ENCODE measurements around the gene OPCML. TPM values are rescaled to one million over a fixed set of nuclear protein-coding genes. Genes with fewer than 3 reads are reported as not detected.

The OPCML gene
- polyA plus RNA-seq, 3 donors = not detected

- TF ChIP-seq CTCF (IDR thresholded peaks at IDR 0.05) = no peak
- Histone ChIP-seq H3K9me3 (replicated peaks in 1 of 2; ENCODE audit: control insufficient read depth in 1 of 2, insufficient read depth in 1 of 2, low read length in 2 of 2) (no peaks in the 10 kb centered on the region), H3K27ac (ENCODE audit: low read depth in 1 of 2, low read length in 2 of 2) (no peak overlapping the region), H3K4me2 (replicated peaks; ENCODE audit: extremely low read depth, low read length, poor library complexity, severe bottlenecking) (no peak overlapping the region), H3K4me1 (ENCODE audit: control insufficient read depth in 1 of 2, insufficient read depth in 2 of 2, low read length in 2 of 2) (no peaks in the 10 kb centered on the region), H3K36me3 (replicated peaks in 1 of 2; ENCODE audit: control insufficient read depth in 1 of 2, insufficient read depth in 2 of 2, low read length in 2 of 2) (no peaks in the 10 kb centered on the region), H4K20me1 (ENCODE audit: insufficient read depth, low read length) (no peaks in the 10 kb centered on the region), H3K9ac (ENCODE audit: insufficient read depth, low read length, poor library complexity, severe bottlenecking) (no peak overlapping the region), H2AFZ (ENCODE audit: insufficient read depth, low read depth, low read length, poor library complexity, severe bottlenecking) (no peak overlapping the region), H3K4me3 (replicated peaks in 1 of 3; ENCODE audit: low read depth in 2 of 3, low read length in 3 of 3) (no peak overlapping the region), H3K27me3 (ENCODE audit: control insufficient read depth in 2 of 2, insufficient read depth in 2 of 2, low read length in 2 of 2) (no peaks in the 10 kb centered on the region), H3K79me2 (ENCODE audit: insufficient read depth, low read length) (no peaks in the 10 kb centered on the region)
- Mint-ChIP-seq H3K9me3 (peaks cover 0 to 3% (median 0%) of the 10 kb centered on the region in 7 donors), H3K27me3 (ENCODE audit: low read depth in 3 of 3) (peaks cover 0 to 2% (median 0%) of the 10 kb centered on the region in 3 donors), H3K27ac (peak overlapping the region in 1 of 7 donors; percentile 34), H3K4me1 (no peaks in the 10 kb centered on the region), H3K36me3 (no peaks in the 10 kb centered on the region), H3K4me3 (no peak overlapping the region)
- 100% methylated on average over 2 of the region's 2 CpGs for WGBS (ENCODE audit: insufficient coverage)
- DNase-seq = no peak
- intact Hi-C loops (cut with micrococcal nuclease) = no loop called here
Observed at GRCh38 chr11:133388260-133388659, 144.0 kb downstream of the OPCML start.

GRCh38 chr11:133386852-133387251, 145.4 kb downstream of the OPCML start:
- Mint-ChIP-seq H3K27me3 (ENCODE audit: low read depth in 3 of 3) (peaks cover 0 to 3% (median 0%) of the 10 kb centered on the region in 3 donors), H3K4me1 (no peaks in the 10 kb centered on the region), H3K36me3 (no peaks in the 10 kb centered on the region), H3K27ac (no peak overlapping the region), H3K4me3 (no peak overlapping the region), H3K9me3 (peaks cover 0 to 3% (median 0%) of the 10 kb centered on the region in 7 donors)
- H3K9ac ChIP-seq (ENCODE audit: insufficient read depth, low read length, poor library complexity, severe bottlenecking) = no peak overlapping the region
- H3K4me1 ChIP-seq (ENCODE audit: control insufficient read depth in 1 of 2, insufficient read depth in 2 of 2, low read length in 2 of 2) = no peaks in the 10 kb centered on the region
- H4K20me1 ChIP-seq (ENCODE audit: insufficient read depth, low read length) = no peaks in the 10 kb centered on the region
- H3K4me3 ChIP-seq (replicated peaks in 1 of 3; ENCODE audit: low read depth in 2 of 3, low read length in 3 of 3) = no peak overlapping the region
- H3K27me3 ChIP-seq (ENCODE audit: control insufficient read depth in 2 of 2, insufficient read depth in 2 of 2, low read length in 2 of 2) = no peaks in the 10 kb centered on the region
- no peak for DNase-seq
- no peak for TF ChIP-seq CTCF (IDR thresholded peaks at IDR 0.05)
- no peak overlapping the region for H2AFZ ChIP-seq (ENCODE audit: insufficient read depth, low read depth, low read length, poor library complexity, severe bottlenecking)
- no peaks in the 10 kb centered on the region for H3K9me3 ChIP-seq (replicated peaks in 1 of 2; ENCODE audit: control insufficient read depth in 1 of 2, insufficient read depth in 1 of 2, low read length in 2 of 2)
- WGBS (ENCODE audit: insufficient coverage) = 100% methylated on average over 1 of the region's 4 CpGs
- H3K79me2 ChIP-seq (ENCODE audit: insufficient read depth, low read length) = no peaks in the 10 kb centered on the region
- intact Hi-C loops (cut with micrococcal nuclease) = no loop called here
- no peak overlapping the region for H3K27ac ChIP-seq (ENCODE audit: low read depth in 1 of 2, low read length in 2 of 2)
- H3K36me3 ChIP-seq (replicated peaks in 1 of 2; ENCODE audit: control insufficient read depth in 1 of 2, insufficient read depth in 2 of 2, low read length in 2 of 2) = no peaks in the 10 kb centered on the region
- H3K4me2 ChIP-seq (replicated peaks; ENCODE audit: extremely low read depth, low read length, poor library complexity, severe bottlenecking) = no peak overlapping the region
